ENCODE results near the gene ALDH1B1.
"Not testable (repeated sequence)": the region's sequence is repeated elsewhere in the genome, so short reads cannot be mapped to it uniquely, and the experiment has no call there.

GRCh38 chr9:38399191-38399590 lies 6.7 kb downstream of the ALDH1B1 start:
- TF ChIP-seq CTCF, POLR2A (IDR thresholded peaks at IDR 0.05): not testable (repeated sequence)
